HG02970 (cell line): Measurements from ENCODE around the gene RIT2.
"Not testable (repeated sequence)": the region's sequence is repeated elsewhere in the genome, so short reads cannot be mapped to it uniquely, and the experiment has no call there.

ENCODE experiments used
- ATAC-seq: cut with Tn5 transposase; IDR thresholded peaks from one replicate; pipeline ENCODE4 v1.9.1; 2021; ENCODE audit warnings: mild to moderate bottlenecking, moderate library complexity, moderate number of reproducible peaks; ENCODE audit not compliant: unreplicated experiment, low FRiP score

The RIT2 gene

GRCh38 chr18:42860548-42860947 lies 254.9 kb downstream of the RIT2 start:
- ATAC-seq, result no peak

- ATAC-seq, result no peak
These were observed 255.5 kb downstream of the RIT2 start for GRCh38 chr18:42860011-42860410.

GRCh38 chr18:42854558-42854957 lies 260.9 kb downstream of the RIT2 start:
- ATAC-seq, result no peak

- ATAC-seq, result no peak
These were observed 265.1 kb downstream of the RIT2 start for GRCh38 chr18:42850174-42851083.

GRCh38 chr18:42839408-42839807 lies 276.1 kb downstream of the RIT2 start:
- ATAC-seq, result no peak

- ATAC-seq, result no peak
These were observed 276.8 kb downstream of the RIT2 start for GRCh38 chr18:42838546-42839145.

GRCh38 chr18:42830936-42831335 lies 284.5 kb downstream of the RIT2 start:
- ATAC-seq, result no peak

GRCh38 chr18:42828881-42829280 lies 286.6 kb downstream of the RIT2 start:
- ATAC-seq, result no peak

GRCh38 chr18:42824178-42824577 lies 291.3 kb downstream of the RIT2 start:
- ATAC-seq, result no peak

GRCh38 chr18:42822711-42823110 lies 292.8 kb downstream of the RIT2 start:
- ATAC-seq, result no peak

GRCh38 chr18:42821492-42821891 lies 294.0 kb downstream of the RIT2 start:
- ATAC-seq, result no peak

- ATAC-seq, result no peak
These were observed 300.9 kb downstream of the RIT2 start for GRCh38 chr18:42814618-42815017.

- no peak for ATAC-seq
These were observed 301.3 kb downstream of the RIT2 start for GRCh38 chr18:42814184-42814583.

- no peak for ATAC-seq
These were observed 301.9 kb downstream of the RIT2 start for GRCh38 chr18:42813570-42813969.

GRCh38 chr18:42807887-42808286 lies 307.6 kb downstream of the RIT2 start:
- no peak for ATAC-seq

- no peak for ATAC-seq
These were observed 313.8 kb downstream of the RIT2 start for GRCh38 chr18:42801706-42802105.

- no peak for ATAC-seq
These were observed 316.8 kb downstream of the RIT2 start for GRCh38 chr18:42798606-42799170.

GRCh38 chr18:42795213-42795789 lies 320.2 kb downstream of the RIT2 start:
- ATAC-seq, result not testable (repeated sequence)

GRCh38 chr18:42792731-42793130 lies 322.8 kb downstream of the RIT2 start:
- ATAC-seq, result no peak

GRCh38 chr18:42784632-42785031 lies 330.9 kb downstream of the RIT2 start:
- ATAC-seq, result no peak

- no peak for ATAC-seq
These were observed 332.6 kb downstream of the RIT2 start for GRCh38 chr18:42782929-42783328.
